SK-N-SH (cell line): ENCODE results near the gene CLPSL1.

Source experiments
- CTCF ChIP-seq: fragments of 200-600 bp; sonication (generic); IDR thresholded peaks from 2 replicates; pipeline ENCODE4 v1.6.1; 2017; ENCODE audit warnings: antibody characterized with exemption, mild to moderate bottlenecking, moderate library complexity
- FOXM1 ChIP-seq: IDR thresholded peaks from 2 replicates; pipeline ENCODE4 v1.4.0; 2012; ENCODE audit warnings: low read depth, mild to moderate bottlenecking
- TAF1 ChIP-seq: IDR thresholded peaks from 2 replicates; pipeline ENCODE4 v1.6.1; 2012; ENCODE audit warnings: low read depth, mild to moderate bottlenecking, low read length, moderate library complexity, borderline replicate concordance

DNA sequence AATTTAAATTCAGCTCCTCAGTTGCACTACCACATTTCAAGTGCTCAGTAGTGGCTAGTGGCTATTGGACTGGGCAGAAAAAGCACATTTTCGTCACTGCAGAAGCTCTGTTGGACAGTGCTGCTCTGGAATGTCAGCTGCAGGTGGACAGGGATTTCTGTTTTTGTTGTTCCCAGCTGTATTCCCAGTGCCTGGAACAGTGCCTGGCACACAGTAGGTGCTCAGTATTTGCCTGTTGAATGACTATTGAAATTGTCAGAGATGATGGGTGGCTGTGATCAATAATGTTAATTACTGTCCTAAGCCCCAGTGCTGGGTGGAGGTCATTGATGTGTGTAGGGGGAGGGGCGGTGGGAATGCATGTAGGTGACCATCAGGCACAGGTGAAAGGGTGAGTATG, 5.5 kb downstream of the CLPSL1 start:
- TF ChIP-seq CTCF (no peak), TAF1 (no peak), FOXM1 (no peak)
